DND-41 (cell line): ENCODE results near the gene GJD2.

ENCODE experiments used
- ATAC-seq: fragments of 200-7000 bp; cut with Tn5 transposase; 3 replicates; pipeline ENCODE4 v1.9.1; 2021; ENCODE audit warnings: low read depth; ENCODE audit not compliant: insufficient read depth
- DNase-seq: peaks from one replicate; pipeline ENCODE4 v3.0.0-alpha.2; 2020
- H2AFZ ChIP-seq: 2 replicates; pipeline ENCODE4 v1.6.0; 2012; ENCODE audit warnings: low read depth, low read length
- H3K27ac ChIP-seq: 2 replicates; pipeline ENCODE4 v1.5.1; 2012; ENCODE audit warnings: low read length, inconsistent platforms
- H3K27me3 ChIP-seq: fragments of 200-600 bp; sonication (generic); 2 replicates; pipeline ENCODE4 v1.6.0; 2012; ENCODE audit warnings: low read length, mild to moderate bottlenecking, inconsistent platforms; ENCODE audit not compliant: insufficient read depth, poor library complexity
- H3K36me3 ChIP-seq: 2 replicates; pipeline ENCODE4 v1.5.1; 2012; ENCODE audit warnings: low read length, inconsistent platforms; ENCODE audit not compliant: insufficient read depth
- H3K4me1 ChIP-seq: 2 replicates; pipeline ENCODE4 v1.5.1; 2012; ENCODE audit warnings: mild to moderate bottlenecking, low read length; ENCODE audit not compliant: insufficient read depth
- H3K4me2 ChIP-seq: 2 replicates; pipeline ENCODE4 v1.6.0; 2012; ENCODE audit warnings: mild to moderate bottlenecking, moderate library complexity, low read length, inconsistent platforms; ENCODE audit not compliant: insufficient read depth
- H3K4me3 ChIP-seq, 2 experiments: fragments of 200-600 bp in 1 of 2; shearing (Covaris generic) in 1 of 2; 2 replicates each; pipeline ENCODE4 v1.5.1; 2012 to 2016; ENCODE audit warnings: inconsistent platforms in 2 of 2, low read length in 2 of 2, mild to moderate bottlenecking in 2 of 2, low read depth in 1 of 2, moderate library complexity in 1 of 2
- H3K79me2 ChIP-seq: 2 replicates; pipeline ENCODE4 v1.6.0; 2012; ENCODE audit warnings: low read length, inconsistent platforms; ENCODE audit not compliant: insufficient read depth
- H3K9ac ChIP-seq: 2 replicates; pipeline ENCODE4 v1.6.0; 2012; ENCODE audit warnings: low read depth, mild to moderate bottlenecking, inconsistent platforms, low read length, moderate library complexity
- H3K9me3 ChIP-seq: 2 replicates; pipeline ENCODE4 v1.5.1; 2012; ENCODE audit warnings: low read length, moderate library complexity, mild to moderate bottlenecking, inconsistent platforms; ENCODE audit not compliant: insufficient read depth, severe bottlenecking
- H4K20me1 ChIP-seq: 2 replicates; pipeline ENCODE4 v1.6.0; 2012; ENCODE audit warnings: low read length; ENCODE audit not compliant: insufficient read depth
- EZH2 ChIP-seq: IDR thresholded peaks from 3 replicates; pipeline ENCODE4 v1.6.1; 2012; ENCODE audit warnings: borderline replicate concordance, low read depth, mild to moderate bottlenecking, moderate library complexity, low read length, inconsistent platforms; ENCODE audit not compliant: severe bottlenecking
- TF ChIP-seq, protein P1 (sequence below): IDR thresholded peaks from 2 replicates; pipeline ENCODE4 v1.5.1; 2012; ENCODE audit warnings: borderline replicate concordance, low read length, moderate library complexity, mild to moderate bottlenecking; ENCODE audit not compliant: poor library complexity, severe bottlenecking; ENCODE audit errors: extremely low read depth

Gene GJD2

GRCh38 chr15:34795267-34796081 lies 40.7 kb upstream of the GJD2 start, which contains the start of gene ACTC1:
ACTC1 (minus strand) TSS chr15:34795549; CDS start chr15:34794808, 741 bp downstream.
- no peak within 1 kb of the TSS for H2AFZ ChIP-seq
- ATAC-seq = no peak
- no peak within 1 kb of the TSS for H3K27ac ChIP-seq
- H3K4me3 ChIP-seq = no peak within 1 kb of the TSS
- H3K27me3 ChIP-seq = peaks cover 7% of the 10 kb centered on the region
- no peaks in the 10 kb centered on the region for H4K20me1 ChIP-seq
- H3K9me3 ChIP-seq = no peaks in the 10 kb centered on the region
- H3K4me2 ChIP-seq = no peak within 1 kb of the TSS
- H3K9ac ChIP-seq = no peak within 1 kb of the TSS
- no peak for DNase-seq
- no peaks in the 10 kb centered on the region for H3K4me1 ChIP-seq
- no peaks in the 10 kb centered on the region for H3K36me3 ChIP-seq
- no peaks in the 10 kb centered on the region for H3K79me2 ChIP-seq
- no peak for TF ChIP-seq EZH2
- TF ChIP-seq, protein P1, sequence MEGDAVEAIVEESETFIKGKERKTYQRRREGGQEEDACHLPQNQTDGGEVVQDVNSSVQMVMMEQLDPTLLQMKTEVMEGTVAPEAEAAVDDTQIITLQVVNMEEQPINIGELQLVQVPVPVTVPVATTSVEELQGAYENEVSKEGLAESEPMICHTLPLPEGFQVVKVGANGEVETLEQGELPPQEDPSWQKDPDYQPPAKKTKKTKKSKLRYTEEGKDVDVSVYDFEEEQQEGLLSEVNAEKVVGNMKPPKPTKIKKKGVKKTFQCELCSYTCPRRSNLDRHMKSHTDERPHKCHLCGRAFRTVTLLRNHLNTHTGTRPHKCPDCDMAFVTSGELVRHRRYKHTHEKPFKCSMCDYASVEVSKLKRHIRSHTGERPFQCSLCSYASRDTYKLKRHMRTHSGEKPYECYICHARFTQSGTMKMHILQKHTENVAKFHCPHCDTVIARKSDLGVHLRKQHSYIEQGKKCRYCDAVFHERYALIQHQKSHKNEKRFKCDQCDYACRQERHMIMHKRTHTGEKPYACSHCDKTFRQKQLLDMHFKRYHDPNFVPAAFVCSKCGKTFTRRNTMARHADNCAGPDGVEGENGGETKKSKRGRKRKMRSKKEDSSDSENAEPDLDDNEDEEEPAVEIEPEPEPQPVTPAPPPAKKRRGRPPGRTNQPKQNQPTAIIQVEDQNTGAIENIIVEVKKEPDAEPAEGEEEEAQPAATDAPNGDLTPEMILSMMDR = no peak

DNA sequence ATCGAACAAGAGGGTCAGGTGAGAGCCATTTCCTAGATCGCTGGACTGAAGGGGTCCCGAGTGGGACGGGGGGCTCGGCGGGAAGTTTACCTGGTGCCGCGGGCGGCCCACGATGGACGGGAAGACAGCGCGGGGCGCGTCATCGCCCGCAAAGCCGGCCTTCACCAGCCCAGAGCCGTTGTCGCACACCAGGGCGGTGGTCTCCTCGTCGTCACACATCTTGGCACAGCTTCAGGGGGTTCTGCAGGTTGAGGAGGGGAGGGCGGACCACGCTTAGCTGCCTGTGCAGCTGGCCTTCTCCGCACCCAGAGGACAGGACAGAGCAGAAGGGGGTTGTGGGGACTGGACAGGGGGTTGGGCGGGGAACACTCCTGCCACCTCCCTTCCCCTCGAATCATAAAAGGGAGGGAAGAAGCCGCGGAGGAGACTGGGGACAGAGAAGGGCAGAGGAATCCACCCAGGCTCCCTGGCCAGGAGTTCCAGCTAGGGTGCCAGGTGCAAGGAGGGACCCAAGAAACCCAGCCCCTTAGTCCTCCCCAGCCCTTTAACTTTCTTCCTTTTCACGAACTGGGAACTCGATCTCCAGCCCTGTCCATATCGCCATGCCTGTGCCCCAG lies 39.9 kb upstream of the GJD2 start:
- DNase-seq = no peak
- H3K27me3 ChIP-seq = peaks cover 7% of the 10 kb centered on the region
- no peaks in the 10 kb centered on the region for H4K20me1 ChIP-seq
- no peak overlapping the region for H3K4me2 ChIP-seq
- no peak overlapping the region for H2AFZ ChIP-seq
- H3K27ac ChIP-seq = no peak overlapping the region
- H3K9me3 ChIP-seq = no peaks in the 10 kb centered on the region
- H3K79me2 ChIP-seq = no peaks in the 10 kb centered on the region
- TF ChIP-seq, protein P1 = no peak
- no peak for TF ChIP-seq EZH2
- H3K9ac ChIP-seq = no peak overlapping the region
- no peak for ATAC-seq
- no peaks in the 10 kb centered on the region for H3K4me1 ChIP-seq
- no peaks in the 10 kb centered on the region for H3K36me3 ChIP-seq
- no peak overlapping the region for H3K4me3 ChIP-seq

GRCh38 chr15:34793901-34794300 lies 39.1 kb upstream of the GJD2 start:
- H3K9me3 ChIP-seq = no peaks in the 10 kb centered on the region
- no peak overlapping the region for H3K27ac ChIP-seq
- H3K27me3 ChIP-seq = peaks cover 7% of the 10 kb centered on the region
- TF ChIP-seq, protein P1 = no peak
- no peak for TF ChIP-seq EZH2
- H4K20me1 ChIP-seq = no peaks in the 10 kb centered on the region
- no peaks in the 10 kb centered on the region for H3K4me1 ChIP-seq
- no peak overlapping the region for H3K4me2 ChIP-seq
- H2AFZ ChIP-seq = no peak overlapping the region
- no peaks in the 10 kb centered on the region for H3K79me2 ChIP-seq
- no peak overlapping the region for H3K4me3 ChIP-seq
- no peaks in the 10 kb centered on the region for H3K36me3 ChIP-seq
- DNase-seq (no peak), ATAC-seq (no peak)
- H3K9ac ChIP-seq = no peak overlapping the region
